Superior temporal gyrus (tissue), 1 donor: ENCODE results near the gene TMEM116.
"Not testable (repeated sequence)": the region's sequence is repeated elsewhere in the genome, so short reads cannot be mapped to it uniquely, and the experiment has no call there.

ENCODE experiments used
- DNase-seq: peaks from one replicate; pipeline ENCODE4 v3.0.0-alpha.2; 2016; ENCODE audit errors: extremely low spot score

The TMEM116 gene

GRCh38 chr12:111976291-111976690, 36.7 kb downstream of the TMEM116 start:
- no peak for DNase-seq

GRCh38 chr12:111975161-111975931, 37.6 kb downstream of the TMEM116 start:
- DNase-seq = no peak

- DNase-seq = no peak
Observed at GRCh38 chr12:111971800-111972199, 41.2 kb downstream of the TMEM116 start.

- no peak for DNase-seq
Observed at GRCh38 chr12:111964935-111965334, 48.0 kb downstream of the TMEM116 start.

GRCh38 chr12:111959518-111959917, 53.4 kb downstream of the TMEM116 start:
- DNase-seq = not testable (repeated sequence)

- DNase-seq = not testable (repeated sequence)
Observed at GRCh38 chr12:111957224-111957623, 55.7 kb downstream of the TMEM116 start.

- no peak for DNase-seq
Observed at GRCh38 chr12:111954969-111955368, 58.0 kb downstream of the TMEM116 start.

- DNase-seq = no peak
Observed at GRCh38 chr12:111953455-111953854, 59.5 kb downstream of the TMEM116 start.

- DNase-seq = not testable (repeated sequence)
Observed at GRCh38 chr12:111952084-111952787, 60.7 kb downstream of the TMEM116 start.

- not testable (repeated sequence) for DNase-seq
Observed at GRCh38 chr12:111950961-111951676, 61.8 kb downstream of the TMEM116 start.

GRCh38 chr12:111943929-111944328, 69.0 kb downstream of the TMEM116 start:
- DNase-seq = no peak

- DNase-seq = no peak
Observed at GRCh38 chr12:111942557-111942956, 70.4 kb downstream of the TMEM116 start.

GRCh38 chr12:111937429-111937828, 75.5 kb downstream of the TMEM116 start:
- DNase-seq = no peak

GRCh38 chr12:111936869-111937268, 76.1 kb downstream of the TMEM116 start:
- no peak for DNase-seq

- DNase-seq = no peak
Observed at GRCh38 chr12:111932241-111932640, 80.7 kb downstream of the TMEM116 start.

- DNase-seq = no peak
Observed at GRCh38 chr12:111927346-111927745, 85.6 kb downstream of the TMEM116 start.

- no peak for DNase-seq
Observed at GRCh38 chr12:111926631-111927030, 86.3 kb downstream of the TMEM116 start.

- DNase-seq = no peak
Observed at GRCh38 chr12:111925171-111925570, 87.8 kb downstream of the TMEM116 start.

GRCh38 chr12:111907740-111908139, 105.2 kb downstream of the TMEM116 start:
- DNase-seq = no peak

- DNase-seq = no peak
Observed at GRCh38 chr12:111905502-111905901, 107.5 kb downstream of the TMEM116 start.

- no peak for DNase-seq
Observed at GRCh38 chr12:111904446-111904975, 108.5 kb downstream of the TMEM116 start.

- no peak for DNase-seq
Observed at GRCh38 chr12:111901182-111901581, 111.8 kb downstream of the TMEM116 start.
